ENCODE measurements around the gene DACT3.

DNA sequence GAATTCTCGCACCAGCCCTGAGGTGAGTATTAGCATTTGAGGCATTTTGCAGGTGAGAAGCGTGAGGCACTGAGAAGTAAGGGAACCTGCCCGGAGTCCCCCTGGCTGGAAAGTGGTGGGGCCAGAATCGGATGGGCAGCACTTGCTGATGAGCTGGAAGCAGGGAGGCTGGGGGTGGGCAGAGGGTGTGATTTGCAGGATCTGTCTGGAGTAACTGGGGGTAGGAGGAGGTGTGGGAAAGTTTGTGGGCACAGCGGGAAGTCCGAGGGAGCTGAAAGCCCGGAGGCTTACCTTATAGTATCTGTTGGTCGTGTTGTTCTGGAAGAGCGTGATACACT, 35.9 kb upstream of the DACT3 start:
- TF ChIP-seq CTCF (IDR thresholded peaks at IDR 0.05) (no peak), POLR2A (IDR thresholded peaks at IDR 0.05) (no peak)
